Lung (tissue), 12 donors: ENCODE data around the gene CETN3. TPM values are rescaled to one million over a fixed set of nuclear protein-coding genes. Genes with fewer than 3 reads are reported as not detected.
A peak's percentile ranks its signal among the peaks of the same experiment; 100 is the strongest.

Source experiments
- ATAC-seq: fragments of 200-7000 bp; cut with Tn5 transposase; one replicate; pipeline ENCODE4 v1.9.1; 2020; ENCODE audit warnings: moderate number of reproducible peaks; ENCODE audit not compliant: insufficient read depth, low FRiP score
- DNase-seq, 3 donors: peaks; one replicate each; pipeline ENCODE4 v3.0.0-alpha.2; 2013 to 2017
- H3K27ac ChIP-seq, 2 donors: one replicate each; pipeline ENCODE4 v1.5.1; 2013; ENCODE audit warnings: mild to moderate bottlenecking in 2 of 2, moderate library complexity in 2 of 2, control low read depth in 1 of 2, inconsistent platforms in 1 of 2, low read depth in 1 of 2, low read length in 1 of 2
- H3K27me3 ChIP-seq, 3 donors: one replicate each; pipeline ENCODE4 v1.5.1; 2013; ENCODE audit warnings: low read length in 2 of 3; ENCODE audit not compliant: control insufficient read depth in 3 of 3, insufficient read depth in 3 of 3
- H3K36me3 ChIP-seq, 4 donors: one replicate each; pipeline ENCODE4 v1.5.1; 2013; ENCODE audit warnings: low read length in 4 of 4, mild to moderate bottlenecking in 1 of 4, moderate library complexity in 1 of 4; ENCODE audit not compliant: control insufficient read depth in 4 of 4, insufficient read depth in 4 of 4
- H3K4me1 ChIP-seq, 5 donors: one replicate each; pipeline ENCODE4 v1.5.1; 2013; ENCODE audit warnings: low read length in 5 of 5, mild to moderate bottlenecking in 2 of 5, moderate library complexity in 1 of 5; ENCODE audit not compliant: control insufficient read depth in 5 of 5, insufficient read depth in 5 of 5
- H3K4me3 ChIP-seq: one replicate; pipeline ENCODE4 v1.5.1; 2013; ENCODE audit warnings: mild to moderate bottlenecking, control low read depth, moderate library complexity
- H3K9ac ChIP-seq, 2 donors: one replicate each; pipeline ENCODE4 v1.5.1; 2013; ENCODE audit warnings: low read length in 2 of 2, control low read depth in 1 of 2; ENCODE audit not compliant: insufficient read depth in 1 of 2
- H3K9me3 ChIP-seq, 4 donors: one replicate each; pipeline ENCODE4 v1.5.1; 2013; ENCODE audit warnings: low read length in 3 of 4, mild to moderate bottlenecking in 1 of 4, moderate library complexity in 1 of 4; ENCODE audit not compliant: control insufficient read depth in 4 of 4, insufficient read depth in 3 of 4
- CTCF ChIP-seq: IDR thresholded peaks from 2 replicates; pipeline ENCODE4 v1.5.1; 2012; ENCODE audit warnings: mild to moderate bottlenecking; ENCODE audit errors: control extremely low read depth, extremely low read depth
- WGBS, 2 donors: extraction: QIAGEN DNeasy Blood & Tissue Kit; methylation state at CpG; one replicate each; pipeline ENCODE4 v1.1.7; 2013; 5-methylcytosine and 5-hydroxymethylcytosine counted together
- polyA plus RNA-seq, 2 donors: library from polyadenylated mRNA; stranded (reverse); fragments of 200-250 nt; gene quantifications; one replicate each; pipeline ENCODE4 v1.2.1, GENCODE V29; 2013
- total RNA-seq, 2 donors: library from RNA; depleted of rRNA in 1 of 2; stranded (reverse); fragments of >200 nt in 1 of 2; gene quantifications; one replicate each; pipeline ENCODE4 v1.2.1, GENCODE V29; 2014 to 2021
- donor health status: control.
- donor health status: control.
- donor health status: Bipolar disorder and iron deficiency.
- donor health status: healthy.
- donor health status: DM: yes; HTN: yes; CAD: no.

The CETN3 gene
- total and polyA plus RNA-seq, 4 donors, result 15.7 to 43.8 (median 22.0) TPM

GRCh38 chr5:90383903-90384302 is 25.7 kb downstream of the CETN3 start:
- Histone ChIP-seq H3K9ac (no peak overlapping the region), H3K4me1 (no peaks in the 10 kb centered on the region), H3K27me3 (peaks cover 0 to 3% (median 0%) of the 10 kb centered on the region in 3 donors), H3K36me3 (no peaks in the 10 kb centered on the region), H3K4me3 (no peak overlapping the region), H3K27ac (no peak overlapping the region), H3K9me3 (peaks cover 0 to 2% (median 0%) of the 10 kb centered on the region in 4 donors)
- no peak for TF ChIP-seq CTCF
- no peak for ATAC-seq
- WGBS, 2 donors, result 92 to 97% methylated on average over 2 of the region's 2 CpGs
- DNase-seq, result no peak

GRCh38 chr5:90381213-90381929 is 28.2 kb downstream of the CETN3 start:
- peak in 2 of 3 donors; percentile 14 to 61 for DNase-seq
- H3K9ac ChIP-seq, result no peak overlapping the region
- TF ChIP-seq CTCF, result no peak
- H3K27ac ChIP-seq, result no peak overlapping the region
- no peaks in the 10 kb centered on the region for H3K36me3 ChIP-seq
- no peak overlapping the region for H3K4me3 ChIP-seq
- peaks cover 0 to 2% (median 0%) of the 10 kb centered on the region in 3 donors for H3K27me3 ChIP-seq
- ATAC-seq, result no peak
- H3K9me3 ChIP-seq, result peaks cover 0 to 2% (median 0%) of the 10 kb centered on the region in 4 donors
- WGBS, 2 donors, result 74 to 81% methylated on average over 6 of the region's 6 CpGs
- H3K4me1 ChIP-seq, result no peaks in the 10 kb centered on the region

- no peak overlapping the region for H3K9ac ChIP-seq
- H3K36me3 ChIP-seq, result no peaks in the 10 kb centered on the region
- no peaks in the 10 kb centered on the region for H3K4me1 ChIP-seq
- WGBS, 2 donors, result 87 to 89% methylated on average over 2 of the region's 2 CpGs
- H3K4me3 ChIP-seq, result no peak overlapping the region
- peaks cover 0 to 2% (median 0%) of the 10 kb centered on the region in 4 donors for H3K9me3 ChIP-seq
- no peak for TF ChIP-seq CTCF
- H3K27me3 ChIP-seq, result no peaks in the 10 kb centered on the region
- no peak overlapping the region for H3K27ac ChIP-seq
- no peak for ATAC-seq
- no peak for DNase-seq
Observed at GRCh38 chr5:90379652-90380051, 29.9 kb downstream of the CETN3 start.
